Measurements from ENCODE around the gene SYTL3.

DNA sequence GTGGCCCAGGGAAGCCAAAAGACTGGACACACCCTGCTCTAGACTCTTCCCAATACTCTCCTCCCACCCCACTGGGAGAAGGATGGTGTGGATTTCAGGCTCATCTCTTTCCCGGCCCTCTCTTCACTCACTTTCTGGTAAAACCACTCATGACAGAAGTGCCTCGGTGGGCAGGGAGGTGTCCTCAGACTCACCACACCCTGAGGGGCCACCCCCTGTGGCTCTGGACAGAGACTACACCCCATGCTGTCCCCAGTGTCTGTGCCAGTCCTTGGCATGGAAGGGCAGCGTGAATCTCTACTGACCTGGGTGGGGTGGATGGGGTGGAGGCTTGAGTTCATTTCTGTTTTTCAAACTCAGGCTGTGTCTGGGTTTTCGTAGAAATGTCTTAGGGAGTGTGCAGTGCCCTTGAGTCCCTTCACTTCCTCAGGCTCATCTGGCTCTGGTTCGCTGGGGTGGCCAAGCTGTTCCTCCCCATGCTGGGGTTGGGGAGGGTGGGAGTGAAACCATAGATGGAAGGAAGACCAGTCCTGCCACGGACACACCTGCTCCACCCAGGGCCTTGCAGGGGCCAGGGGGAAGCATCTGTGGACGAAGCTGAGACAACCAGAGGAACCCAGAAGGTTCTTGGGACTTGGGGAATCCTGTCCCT lies 110.2 kb downstream of the SYTL3 start:
- no peak for TF ChIP-seq POLR2A (IDR thresholded peaks at IDR 0.05)
- no peak for TF ChIP-seq CTCF (IDR thresholded peaks at IDR 0.05)
